GM12874 (cell line): ENCODE measurements around the gene SLIT3.

ENCODE experiments used
- CTCF ChIP-seq: IDR thresholded peaks from 2 replicates; pipeline ENCODE4 v1.5.1; 2011; ENCODE audit warnings: low read depth, mild to moderate bottlenecking, control low read depth, low read length, moderate library complexity; ENCODE audit not compliant: insufficient read depth

Gene SLIT3

GRCh38 chr5:168910874-168911273 lies 390.1 kb downstream of the SLIT3 start:
- no peak for TF ChIP-seq CTCF

- no peak for TF ChIP-seq CTCF
These were observed 392.7 kb downstream of the SLIT3 start for GRCh38 chr5:168908207-168908606.

GRCh38 chr5:168903061-168903460 lies 397.9 kb downstream of the SLIT3 start:
- TF ChIP-seq CTCF: no peak

- TF ChIP-seq CTCF: no peak
These were observed 401.3 kb downstream of the SLIT3 start for GRCh38 chr5:168899673-168900072.

- no peak for TF ChIP-seq CTCF
These were observed 401.7 kb downstream of the SLIT3 start for GRCh38 chr5:168899264-168899663.

- no peak for TF ChIP-seq CTCF
These were observed 402.6 kb downstream of the SLIT3 start for GRCh38 chr5:168898247-168898911.

GRCh38 chr5:168897387-168898122 lies 403.4 kb downstream of the SLIT3 start:
- no peak for TF ChIP-seq CTCF
